Placental epithelial cell (primary cell): Measurements from ENCODE around the gene NDC80. TPM values are rescaled to one million over a fixed set of nuclear protein-coding genes. Genes with fewer than 3 reads are reported as not detected.

Experiments used
- small RNA-seq: library from RNA; depleted of rRNA; stranded (forward); fragments of <200 nt; gene quantifications from one replicate; pipeline ENCODE3, GENCODE V24; 2012
- total RNA-seq: library from RNA; depleted of rRNA; stranded (reverse); fragments of >200 nt; gene quantifications from 2 replicates; pipeline ENCODE4 v1.2.3, GENCODE V29; 2012

NDC80 gene
- 6.3 and 7.9 TPM in 2 replicates for total RNA-seq

DNA sequence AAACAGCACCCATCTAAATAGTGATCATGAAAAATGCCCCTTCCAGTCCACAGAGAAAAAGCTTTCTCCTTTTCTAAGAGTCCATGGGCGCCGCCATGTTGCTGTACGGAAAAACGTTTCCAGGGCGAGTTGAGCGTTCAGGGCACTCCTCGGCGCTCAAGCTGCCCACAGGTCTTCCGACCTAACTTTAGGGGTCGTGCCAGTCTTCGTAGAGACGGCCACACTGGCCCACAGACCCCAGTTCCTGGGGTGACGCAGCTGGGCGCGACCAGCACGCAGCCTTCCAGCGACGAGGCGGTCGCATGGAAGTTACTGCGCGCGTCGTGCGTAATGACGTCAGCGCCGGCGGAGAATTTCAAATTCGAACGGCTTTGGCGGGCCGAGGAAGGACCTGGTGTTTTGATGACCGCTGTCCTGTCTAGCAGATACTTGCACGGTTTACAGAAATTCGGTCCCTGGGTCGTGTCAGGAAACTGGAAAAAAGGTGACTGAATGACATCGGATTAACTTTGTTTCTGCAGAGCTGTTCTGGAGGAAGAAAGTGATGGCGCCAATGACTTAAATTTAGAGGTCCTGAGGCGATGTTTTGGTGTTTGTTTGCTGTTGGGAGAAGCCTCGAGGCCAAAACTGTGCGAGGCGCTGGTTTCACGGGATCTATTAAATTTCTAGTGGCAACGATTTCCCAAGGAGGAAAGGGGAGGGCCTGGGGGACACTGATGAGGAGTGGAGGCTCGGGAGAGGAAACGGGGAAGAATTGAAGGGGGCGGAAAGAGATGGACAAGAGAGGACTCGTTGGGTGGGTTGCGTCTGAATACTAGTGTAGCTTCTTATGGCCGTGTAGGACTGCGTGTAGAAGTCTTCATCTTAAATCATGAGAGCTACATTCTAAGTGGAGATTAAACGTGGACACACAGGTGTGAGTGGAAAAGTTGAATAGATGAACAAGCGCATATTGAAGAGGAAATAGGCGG lies at the start of gene NDC80, which contains the start of gene METTL4:
Gene NDC80 (plus strand): TSS at position 358 of the 971 bp plus-strand sequence. CDS start 1,429 bp downstream, outside the sequence.
Gene METTL4 (minus strand): TSS at position 306 of the 971 bp plus-strand sequence. CDS start 4,289 bp downstream, outside the sequence.

GRCh38 chr18:2655178-2655953 lies 84.0 kb downstream of the NDC80 start, which contains the start of gene SMCHD1:
Gene SMCHD1 (plus strand): TSS chr18:2655726. CDS start chr18:2656076, 350 bp downstream.

Small RNAs within 50 kb of the gene (small RNA-seq; reads per million reads assigned to genes)
- gene RF00019 (not detected), gene RF01233 (not detected), gene RNU6-340P (not detected)

Other genes starting within 250 kb of the NDC80 start
- gene METTL4, start 52 bp upstream of the NDC80 start, total RNA-seq = 8.6 and 10.8 TPM in 2 replicates
- gene SMCHD1, start 84.2 kb downstream of the NDC80 start, total RNA-seq = 39.1 and 66.7 TPM in 2 replicates